H9 (cell line): ENCODE data around the gene SYNE2. TPM values are rescaled to one million over a fixed set of nuclear protein-coding genes. Genes with fewer than 3 reads are reported as not detected.

Experiments
- DNase-seq: peaks from one replicate; pipeline ENCODE4 v3.0.0-alpha.2; 2017
- H2AFZ ChIP-seq: one replicate; pipeline ENCODE4 v1.6.1; 2013; ENCODE audit warnings: mild to moderate bottlenecking, low read length, control low read depth, moderate library complexity
- H2AK5ac ChIP-seq: 2 replicates; pipeline ENCODE4 v1.6.1; 2013; ENCODE audit warnings: low read length, control low read depth, mixed read lengths; ENCODE audit not compliant: insufficient read length
- H2BK120ac ChIP-seq: one replicate; pipeline ENCODE4 v1.6.1; 2013; ENCODE audit warnings: low read depth, mild to moderate bottlenecking, low read length, control low read depth, inconsistent platforms; ENCODE audit not compliant: poor library complexity, severe bottlenecking
- H2BK12ac ChIP-seq: 2 replicates; pipeline ENCODE4 v1.6.1; 2013; ENCODE audit warnings: low read length, control low read depth, mixed read lengths, low read depth; ENCODE audit not compliant: insufficient read length
- H2BK15ac ChIP-seq: 2 replicates; pipeline ENCODE4 v1.6.1; 2013; ENCODE audit warnings: low read depth, low read length, control low read depth
- H2BK20ac ChIP-seq: one replicate; pipeline ENCODE4 v1.6.1; 2013; ENCODE audit warnings: low read depth, mild to moderate bottlenecking, low read length, control low read depth, inconsistent platforms; ENCODE audit not compliant: poor library complexity, severe bottlenecking
- H2BK5ac ChIP-seq: 2 replicates; pipeline ENCODE4 v1.6.1; 2013; ENCODE audit warnings: low read length, control low read depth, mixed read lengths; ENCODE audit not compliant: insufficient read length
- H3K14ac ChIP-seq: 2 replicates; pipeline ENCODE4 v1.6.1; 2013; ENCODE audit warnings: low read length, control low read depth; ENCODE audit not compliant: insufficient read depth
- H3K18ac ChIP-seq: 2 replicates; pipeline ENCODE4 v1.6.1; 2013; ENCODE audit warnings: low read depth, mild to moderate bottlenecking, mixed read lengths, low read length, control low read depth; ENCODE audit not compliant: insufficient read length
- H3K23ac ChIP-seq: 2 replicates; pipeline ENCODE4 v1.6.1; 2013; ENCODE audit warnings: low read length, control low read depth, mixed read lengths, low read depth; ENCODE audit not compliant: insufficient read length
- H3K23me2 ChIP-seq: 2 replicates; pipeline ENCODE4 v1.6.1; 2013; ENCODE audit warnings: low read depth, mild to moderate bottlenecking, mixed read lengths, low read length, control low read depth; ENCODE audit not compliant: insufficient read length, poor library complexity, severe bottlenecking
- H3K27ac ChIP-seq: 2 replicates; pipeline ENCODE4 v1.5.1; 2013; ENCODE audit warnings: low read length, control low read depth, mixed read lengths, low read depth; ENCODE audit not compliant: insufficient read length
- H3K27me3 ChIP-seq: 2 replicates; pipeline ENCODE4 v1.6.1; 2013; ENCODE audit warnings: low read length, control low read depth, inconsistent platforms; ENCODE audit not compliant: insufficient read depth
- H3K4ac ChIP-seq: 2 replicates; pipeline ENCODE4 v1.6.1; 2013; ENCODE audit warnings: low read depth, mild to moderate bottlenecking, control low read depth, inconsistent platforms, low read length, moderate library complexity
- H3K4me1 ChIP-seq: 2 replicates; pipeline ENCODE4 v1.6.1; 2013; ENCODE audit warnings: low read length, control low read depth, inconsistent platforms; ENCODE audit not compliant: insufficient read depth
- H3K4me2 ChIP-seq: 2 replicates; pipeline ENCODE4 v1.6.1; 2013; ENCODE audit warnings: low read length, control low read depth, mixed read lengths; ENCODE audit not compliant: insufficient read length, insufficient read depth
- H3K56ac ChIP-seq: 2 replicates; pipeline ENCODE4 v1.6.1; 2013; ENCODE audit warnings: low read depth, mild to moderate bottlenecking, mixed read lengths, low read length, control low read depth; ENCODE audit not compliant: insufficient read length
- H3K79me1 ChIP-seq: 2 replicates; pipeline ENCODE4 v1.6.1; 2013; ENCODE audit warnings: low read depth, mild to moderate bottlenecking, moderate library complexity, low read length, control low read depth, inconsistent platforms; ENCODE audit not compliant: insufficient read depth, poor library complexity, severe bottlenecking
- H3K79me2 ChIP-seq: 2 replicates; pipeline ENCODE4 v1.6.1; 2013; ENCODE audit warnings: low read length, control low read depth, inconsistent platforms; ENCODE audit not compliant: insufficient read depth
- H3K9ac ChIP-seq: 2 replicates; pipeline ENCODE4 v1.6.1; 2013; ENCODE audit warnings: low read length, control low read depth, mixed read lengths; ENCODE audit not compliant: insufficient read length; ENCODE audit errors: extremely low read depth
- H3K9me3 ChIP-seq: one replicate; pipeline ENCODE4 v1.6.1; 2013; ENCODE audit warnings: low read depth, low read length, inconsistent platforms; ENCODE audit not compliant: control insufficient read depth
- H3T11ph ChIP-seq: one replicate; pipeline ENCODE4 v1.6.1; 2013; ENCODE audit warnings: mild to moderate bottlenecking, low read length, control low read depth, inconsistent platforms
- H4K20me1 ChIP-seq: one replicate; pipeline ENCODE4 v1.6.1; 2013; ENCODE audit not compliant: control insufficient read depth, insufficient read length, insufficient read depth
- H4K5ac ChIP-seq: 2 replicates; pipeline ENCODE4 v1.6.1; 2013; ENCODE audit warnings: low read depth, mild to moderate bottlenecking, mixed read lengths, low read length, control low read depth; ENCODE audit not compliant: insufficient read length
- H4K8ac ChIP-seq: replicated peaks from 2 replicates; pipeline ENCODE4 v1.6.1; 2013; ENCODE audit warnings: low read length, control low read depth, mixed read lengths, low read depth; ENCODE audit not compliant: insufficient read length
- H4K91ac ChIP-seq: 2 replicates; pipeline ENCODE4 v1.6.1; 2013; ENCODE audit warnings: low read depth, mild to moderate bottlenecking, moderate library complexity, mixed read lengths, low read length, control low read depth; ENCODE audit not compliant: insufficient read length
- H3K27ac Mint-ChIP-seq, 3 experiments: 2 replicates in 2 of 3; 3 replicates in 1 of 3; pipeline ENCODE4 v1.8.0; 2020 to 2021; ENCODE audit warnings: mixed read lengths in 3 of 3, mild to moderate bottlenecking in 1 of 3, moderate library complexity in 1 of 3
- H3K27me3 Mint-ChIP-seq: 2 replicates; pipeline ENCODE4 v1.8.0; 2021; ENCODE audit warnings: low read depth, mild to moderate bottlenecking, moderate library complexity, mixed read lengths
- H3K36me3 Mint-ChIP-seq, 3 experiments: 2 replicates in 2 of 3; 3 replicates in 1 of 3; pipeline ENCODE4 v1.8.0; 2020 to 2021; ENCODE audit warnings: low read depth in 3 of 3, mixed read lengths in 3 of 3; ENCODE audit not compliant: insufficient read depth in 1 of 3
- H3K4me1 Mint-ChIP-seq, 2 experiments: 2 replicates each; pipeline ENCODE4 v1.8.0; 2020; ENCODE audit warnings: mixed read lengths in 2 of 2
- H3K4me3 Mint-ChIP-seq, 2 experiments: 2 replicates in 1 of 2; 3 replicates in 1 of 2; pipeline ENCODE4 v1.8.0; 2020 to 2021; ENCODE audit warnings: mild to moderate bottlenecking in 2 of 2, mixed read lengths in 2 of 2, moderate library complexity in 1 of 2
- H3K9me3 Mint-ChIP-seq, 2 experiments: 2 replicates in 1 of 2; 3 replicates in 1 of 2; pipeline ENCODE4 v1.8.0; 2020; ENCODE audit warnings: mild to moderate bottlenecking in 2 of 2, mixed read lengths in 2 of 2, moderate library complexity in 1 of 2
- CTCF ChIP-seq: fragments of 200-600 bp; sonication (generic); conservative IDR thresholded peaks from 3 replicates; pipeline ENCODE4 v1.8.0; 2021; ENCODE audit warnings: antibody characterized with exemption, mild to moderate bottlenecking
- WGBS: extraction: QIAGEN DNeasy Blood & Tissue Kit; methylation state at CpG from one replicate; pipeline ENCODE4 v1.1.7; 2013; ENCODE audit warnings: missing lambda C conversion rate, low lambda C conversion rate, mixed read lengths; ENCODE audit not compliant: insufficient read length; ENCODE audit errors: extremely low coverage; 5-methylcytosine and 5-hydroxymethylcytosine counted together
- total RNA-seq: library from RNA; stranded (reverse); gene quantifications from 2 replicates; pipeline ENCODE4 v1.2.1, GENCODE V29; 2021

The SYNE2 gene
- total RNA-seq, 1 experiment from 2014 or later, result 43.3 TPM

GRCh38 chr14:63940387-63940786, 87.6 kb downstream of the SYNE2 start:
- Histone ChIP-seq H4K91ac (no peak overlapping the region), H2BK12ac (no peak overlapping the region), H3K27ac (no peak overlapping the region), H3K23me2 (no peaks in the 10 kb centered on the region), H2AFZ (no peak overlapping the region), H4K5ac (no peak overlapping the region), H3T11ph (no peak overlapping the region), H3K9ac (no peak overlapping the region), H3K18ac (no peak overlapping the region), H3K79me2 (no peaks in the 10 kb centered on the region; the same call in 1 of the 2 replicates), H2BK120ac (no peak overlapping the region), H4K20me1 (no peaks in the 10 kb centered on the region), H2BK20ac (no peak overlapping the region), H3K4ac (no peak overlapping the region), H2BK15ac (no peak overlapping the region), H3K4me2 (no peak overlapping the region), H2AK5ac (no peak overlapping the region), H3K56ac (no peak overlapping the region), H4K8ac (no peak overlapping the region), H3K14ac (no peak overlapping the region), H2BK5ac (no peak overlapping the region), H3K79me1 (no peaks in the 10 kb centered on the region), H3K27me3 (no peaks in the 10 kb centered on the region), H3K23ac (no peak overlapping the region), H3K4me1 (no peaks in the 10 kb centered on the region), H3K9me3 (no peaks in the 10 kb centered on the region)
- no peak for TF ChIP-seq CTCF
- Mint-ChIP-seq H3K9me3 (no peaks in the 10 kb centered on the region), H3K36me3 (peaks cover 0 to 19% (median 9%) of the 10 kb centered on the region in 3 experiments; a peak in 3 of 7 replicates), H3K4me3 (no peak overlapping the region), H3K4me1 (no peaks in the 10 kb centered on the region), H3K27me3 (no peaks in the 10 kb centered on the region), H3K27ac (no peak overlapping the region)
- DNase-seq, result no peak
- WGBS, result no CpG with 5 or more reads among the region's 4 CpGs
